ENCODE results near the gene LRRC27.

- TF ChIP-seq CTCF (conservative IDR thresholded peaks at IDR 0.05; ENCODE audit: low read length) (no peak), EZH2phosphoT487 (IDR thresholded peaks at IDR 0.05; ENCODE audit: borderline replicate concordance, low read depth, low read length) (no peak)
Measured at GRCh38 chr10:132289439-132289838, 42.6 kb upstream of the LRRC27 start.
